Measurements from ENCODE around the gene CFAP91. TPM values are rescaled to one million over a fixed set of nuclear protein-coding genes. Genes with fewer than 3 reads are reported as not detected.
"Not testable (repeated sequence)": the region's sequence is repeated elsewhere in the genome, so short reads cannot be mapped to it uniquely, and the experiment has no call there.

CFAP91 gene
- total RNA-seq, 2 donors from 2014 or later, result 0.57 to 0.61 TPM

DNA sequence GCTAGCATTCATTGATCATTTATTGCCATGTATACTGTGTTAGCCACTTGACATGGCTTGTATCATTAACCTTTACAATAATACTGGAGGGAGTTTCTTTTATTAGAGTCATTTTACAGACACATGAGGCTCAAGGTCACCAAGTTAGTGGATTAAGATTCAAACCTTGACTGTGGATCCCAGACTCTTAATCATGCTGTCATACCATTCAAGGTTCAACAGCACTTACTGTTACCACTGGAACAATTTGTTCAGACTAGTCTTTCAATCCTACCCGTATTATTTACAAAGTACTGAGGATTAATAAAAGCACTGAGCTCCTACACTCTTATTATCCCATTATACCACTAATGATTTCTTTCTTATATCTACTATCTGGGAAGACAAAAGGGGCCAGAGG, 26.8 kb upstream of the CFAP91 start:
- H3K36me3 ChIP-seq, result no peaks in the 10 kb centered on the region
- H3K4me1 ChIP-seq, result peaks cover 9% of the 10 kb centered on the region
- no peak overlapping the region for H3K4me3 ChIP-seq
- no peaks in the 10 kb centered on the region for H3K27me3 ChIP-seq
- H3K9ac ChIP-seq (ENCODE audit: low read depth in 2 of 2, low read length in 2 of 2), result peak overlapping the region in 1 of 2 donors; percentile 43
- no peaks in the 10 kb centered on the region for H3K9me3 ChIP-seq
- intact Hi-C loops (cut with DNase I), result loop anchor here (10.0 kb wide), 1 partner anchor 211 kb away; the partner anchor contains the start of genes POGLUT1 and TMEM39A
- TF ChIP-seq, protein P1, sequence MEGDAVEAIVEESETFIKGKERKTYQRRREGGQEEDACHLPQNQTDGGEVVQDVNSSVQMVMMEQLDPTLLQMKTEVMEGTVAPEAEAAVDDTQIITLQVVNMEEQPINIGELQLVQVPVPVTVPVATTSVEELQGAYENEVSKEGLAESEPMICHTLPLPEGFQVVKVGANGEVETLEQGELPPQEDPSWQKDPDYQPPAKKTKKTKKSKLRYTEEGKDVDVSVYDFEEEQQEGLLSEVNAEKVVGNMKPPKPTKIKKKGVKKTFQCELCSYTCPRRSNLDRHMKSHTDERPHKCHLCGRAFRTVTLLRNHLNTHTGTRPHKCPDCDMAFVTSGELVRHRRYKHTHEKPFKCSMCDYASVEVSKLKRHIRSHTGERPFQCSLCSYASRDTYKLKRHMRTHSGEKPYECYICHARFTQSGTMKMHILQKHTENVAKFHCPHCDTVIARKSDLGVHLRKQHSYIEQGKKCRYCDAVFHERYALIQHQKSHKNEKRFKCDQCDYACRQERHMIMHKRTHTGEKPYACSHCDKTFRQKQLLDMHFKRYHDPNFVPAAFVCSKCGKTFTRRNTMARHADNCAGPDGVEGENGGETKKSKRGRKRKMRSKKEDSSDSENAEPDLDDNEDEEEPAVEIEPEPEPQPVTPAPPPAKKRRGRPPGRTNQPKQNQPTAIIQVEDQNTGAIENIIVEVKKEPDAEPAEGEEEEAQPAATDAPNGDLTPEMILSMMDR (IDR thresholded peaks at IDR 0.05), result no peak
- DNase-seq, result no peak
- peak overlapping the region; percentile 91 for H3K27ac ChIP-seq

DNA sequence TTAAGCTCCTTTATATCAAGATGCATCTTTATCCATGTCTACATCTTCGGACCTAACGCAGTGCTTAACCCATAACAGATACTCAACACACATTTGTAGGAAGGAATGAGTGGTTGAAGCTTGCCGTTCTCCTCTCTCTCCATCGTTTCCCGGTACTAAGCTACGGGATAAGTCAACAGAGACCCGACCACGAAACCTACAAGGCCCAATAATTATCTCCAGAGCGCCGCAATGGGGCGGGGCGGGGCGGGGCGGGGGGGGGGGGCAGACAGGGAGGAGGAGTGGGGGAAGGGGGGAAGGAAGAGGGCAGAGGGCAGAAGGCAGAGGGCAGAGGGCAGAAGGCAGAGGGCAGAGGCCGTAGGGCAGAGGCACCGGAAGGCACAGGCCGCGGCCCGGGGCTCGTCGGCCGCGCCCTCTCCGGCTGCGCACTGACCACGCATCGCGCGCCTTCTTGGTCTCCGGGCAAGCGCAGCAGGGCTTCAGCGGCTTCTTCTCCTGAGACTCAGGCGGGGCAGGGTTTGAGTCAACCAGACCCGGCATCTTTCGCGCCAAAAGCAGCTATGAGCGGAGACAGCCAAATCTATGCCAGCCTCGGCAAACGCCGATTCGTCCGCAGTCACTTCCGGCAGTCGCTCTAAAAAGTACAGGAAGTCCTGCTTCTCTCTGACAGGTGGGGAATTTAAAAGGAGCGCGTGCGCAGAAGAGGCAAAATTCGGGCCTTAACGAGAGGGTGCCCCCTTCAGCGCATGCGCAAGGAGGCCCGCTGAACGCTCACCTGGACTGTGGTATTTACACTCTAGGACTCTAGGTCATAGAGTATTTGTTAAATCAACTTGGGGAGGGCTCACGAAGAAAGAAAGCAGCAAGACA, 25.8 kb upstream of the CFAP91 start, which contains the start of gene COX17:
Gene COX17 (minus strand): TSS at position 636 of the 870 bp plus-strand sequence. CDS start 96 bp downstream, at position 540.
- Histone ChIP-seq H3K27me3 (no peaks in the 10 kb centered on the region), H3K9ac (ENCODE audit: low read depth in 2 of 2, low read length in 2 of 2) (peak within 1 kb of the TSS; percentile 65 to 92), H3K4me3 (peak within 1 kb of the TSS; percentile 64), H3K9me3 (no peaks in the 10 kb centered on the region), H3K36me3 (no peaks in the 10 kb centered on the region), H3K27ac (peak within 1 kb of the TSS; percentile 91), H3K4me1 (peaks cover 9% of the 10 kb centered on the region)
- DNase-seq, result peak; percentile 98
- intact Hi-C loops (cut with DNase I), result loop anchor here (10.0 kb wide), 1 partner anchor 212 kb away; the partner anchor contains the start of genes POGLUT1 and TMEM39A
- TF ChIP-seq, protein P1 (IDR thresholded peaks at IDR 0.05), result no peak

DNA sequence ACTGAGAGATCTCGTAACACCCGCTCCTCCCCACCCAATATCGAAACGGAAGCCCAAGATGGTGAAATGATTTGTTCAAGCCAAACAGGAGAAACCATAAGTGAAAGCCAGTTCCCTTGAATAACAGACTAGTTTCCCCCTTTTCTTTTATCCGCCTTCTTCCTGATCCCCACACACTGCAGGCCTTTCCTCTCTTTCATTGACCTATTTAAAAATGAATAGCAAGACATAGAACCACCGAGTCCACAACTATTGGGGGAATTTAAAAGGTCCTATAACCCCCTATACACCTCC, 25.2 kb upstream of the CFAP91 start:
- DNase-seq, result no peak
- Histone ChIP-seq H3K4me1 (peaks cover 9% of the 10 kb centered on the region), H3K27me3 (no peaks in the 10 kb centered on the region), H3K9ac (ENCODE audit: low read depth in 2 of 2, low read length in 2 of 2) (peak overlapping the region; percentile 65 to 92), H3K36me3 (no peaks in the 10 kb centered on the region), H3K9me3 (no peaks in the 10 kb centered on the region), H3K27ac (peak overlapping the region; percentile 91), H3K4me3 (peak overlapping the region; percentile 64)
- intact Hi-C loops (cut with DNase I), result loop anchor here (10.0 kb wide), 1 partner anchor 213 kb away; the partner anchor contains the start of genes POGLUT1 and TMEM39A
- TF ChIP-seq, protein P1 (IDR thresholded peaks at IDR 0.05), result no peak

DNA sequence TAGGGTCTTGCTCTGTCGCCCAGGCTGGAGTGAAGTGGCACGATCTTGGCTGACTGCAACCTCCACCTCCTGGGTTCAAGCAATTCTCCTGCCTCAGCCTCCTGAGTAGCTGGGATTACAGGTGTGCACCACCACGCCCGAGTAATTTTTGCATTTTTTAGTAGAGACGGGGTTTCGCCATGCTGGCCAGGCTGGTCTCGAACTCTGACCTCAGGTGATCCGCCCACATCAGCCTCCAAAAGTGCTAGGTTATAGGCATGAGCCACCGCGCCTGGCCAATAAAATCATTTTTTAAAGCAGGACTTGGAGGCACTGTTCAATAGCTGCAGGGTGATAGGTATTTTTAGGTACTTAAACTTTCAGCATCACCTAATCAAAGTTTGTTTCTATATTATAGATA, 24.6 kb upstream of the CFAP91 start:
- peak overlapping the region; percentile 91 for H3K27ac ChIP-seq
- H3K4me3 ChIP-seq, result not testable (repeated sequence)
- intact Hi-C loops (cut with DNase I), result loop anchor here (10.0 kb wide), 1 partner anchor 213 kb away; the partner anchor contains the start of genes POGLUT1 and TMEM39A

DNA sequence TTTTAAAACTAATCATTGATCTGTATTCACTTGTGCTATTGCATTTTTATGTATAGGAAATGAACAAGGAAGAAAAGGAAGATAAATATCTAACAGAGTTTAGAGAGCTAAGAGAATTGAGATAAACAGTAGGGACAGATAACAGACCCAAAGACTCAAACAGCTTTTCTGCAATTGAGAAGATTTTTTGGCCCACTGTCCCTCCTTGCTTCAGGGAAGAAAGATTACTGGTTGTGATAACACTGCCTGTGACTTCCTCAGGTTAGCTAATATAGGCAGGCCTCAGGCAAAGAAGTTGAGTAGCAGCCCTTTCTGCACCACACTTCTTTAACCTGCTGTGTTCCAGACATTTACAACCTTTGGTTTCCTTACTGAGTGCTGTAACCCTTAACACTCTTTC, 22.9 kb upstream of the CFAP91 start:
- no peak overlapping the region for H3K4me3 ChIP-seq
- H3K9me3 ChIP-seq, result no peaks in the 10 kb centered on the region
- no peak overlapping the region for H3K9ac ChIP-seq (ENCODE audit: low read depth in 2 of 2, low read length in 2 of 2)
- no peak for DNase-seq
- H3K27me3 ChIP-seq, result no peaks in the 10 kb centered on the region
- TF ChIP-seq, protein P1 (IDR thresholded peaks at IDR 0.05), result no peak
- H3K4me1 ChIP-seq, result peaks cover 9% of the 10 kb centered on the region
- H3K27ac ChIP-seq, result no peak overlapping the region
- intact Hi-C loops (cut with DNase I), result loop anchor here (10.0 kb wide), 2 partner anchors 215 to 405 kb away; partner anchors contain the start of genes POGLUT1 and TMEM39A
- no peaks in the 10 kb centered on the region for H3K36me3 ChIP-seq

More for the DNA sequence above, 24.6 kb upstream of the CFAP91 start:
- H3K4me1 ChIP-seq; H3K9me3 ChIP-seq; H3K9ac ChIP-seq (ENCODE audit: low read depth in 2 of 2, low read length in 2 of 2); DNase-seq; H3K36me3 ChIP-seq; H3K27me3 ChIP-seq: not testable (repeated sequence)
